Measurements from ENCODE around the gene HIP1. TPM values are rescaled to one million over a fixed set of nuclear protein-coding genes. Genes with fewer than 3 reads are reported as not detected.
"Not testable (repeated sequence)": the region's sequence is repeated elsewhere in the genome, so short reads cannot be mapped to it uniquely, and the experiment has no call there.

HIP1 gene
- polyA plus RNA-seq, 12 donors: 19.1 to 29.3 (median 24.8) TPM; not detected in 1

- DNase-seq: no peak
These were observed 90.9 kb downstream of the HIP1 start for GRCh38 chr7:75647709-75648438.

GRCh38 chr7:75646571-75647102, 92.1 kb downstream of the HIP1 start:
- DNase-seq: no peak

- DNase-seq: no peak
These were observed 93.2 kb downstream of the HIP1 start for GRCh38 chr7:75645570-75645969.

GRCh38 chr7:75644589-75644988, 94.2 kb downstream of the HIP1 start:
- no peak for DNase-seq

- no peak for DNase-seq
These were observed 95.8 kb downstream of the HIP1 start for GRCh38 chr7:75642810-75643486.

GRCh38 chr7:75640201-75640600, 98.5 kb downstream of the HIP1 start:
- no peak for DNase-seq

GRCh38 chr7:75639886-75640190, 98.9 kb downstream of the HIP1 start:
- peak; percentile 37 for DNase-seq

- DNase-seq: peak; percentile 38
These were observed 99.5 kb downstream of the HIP1 start for GRCh38 chr7:75639071-75639885.

GRCh38 chr7:75638594-75639070, 100.1 kb downstream of the HIP1 start:
- peak; percentile 53 for DNase-seq

GRCh38 chr7:75637854-75638593, 100.7 kb downstream of the HIP1 start:
- no peak for DNase-seq

- DNase-seq: no peak
These were observed 103.7 kb downstream of the HIP1 start for GRCh38 chr7:75635036-75635435.

GRCh38 chr7:75632587-75632986, 106.2 kb downstream of the HIP1 start:
- DNase-seq: not testable (repeated sequence)

GRCh38 chr7:75631711-75632110, 107.0 kb downstream of the HIP1 start:
- no peak for DNase-seq

- DNase-seq: no peak
These were observed 108.2 kb downstream of the HIP1 start for GRCh38 chr7:75630549-75630948.

GRCh38 chr7:75629044-75629443, 109.7 kb downstream of the HIP1 start:
- DNase-seq: no peak

- DNase-seq: no peak
These were observed 110.7 kb downstream of the HIP1 start for GRCh38 chr7:75628055-75628454.

- DNase-seq: no peak
These were observed 111.8 kb downstream of the HIP1 start for GRCh38 chr7:75626954-75627353.

GRCh38 chr7:75625868-75626267, 112.9 kb downstream of the HIP1 start:
- no peak for DNase-seq

GRCh38 chr7:75624134-75624832, 114.5 kb downstream of the HIP1 start:
- DNase-seq: no peak

- DNase-seq: no peak
These were observed 115.2 kb downstream of the HIP1 start for GRCh38 chr7:75623390-75624133.
